ENCODE data around the gene SGO2.
"Not testable (repeated sequence)": the region's sequence is repeated elsewhere in the genome, so short reads cannot be mapped to it uniquely, and the experiment has no call there.

Gene SGO2

DNA sequence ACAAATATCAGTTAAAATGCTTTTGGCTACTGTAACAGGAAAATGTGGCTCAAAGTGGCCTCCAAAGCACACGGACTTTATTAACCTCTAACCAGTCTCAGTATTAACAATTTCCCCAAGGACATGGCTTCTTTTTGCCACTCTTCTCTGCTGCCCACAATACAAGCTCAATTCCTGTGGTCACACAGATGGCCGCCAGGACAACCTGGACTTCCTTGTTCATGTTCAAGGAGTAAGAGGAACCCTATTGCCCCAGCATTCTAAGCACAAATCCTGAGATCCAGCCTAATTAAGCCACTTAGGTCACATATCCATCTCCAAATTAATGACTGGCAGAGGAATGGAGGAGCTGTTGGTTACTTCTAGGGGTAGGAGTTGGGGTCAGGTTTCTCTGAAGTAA, 98.0 kb downstream of the SGO2 start:
- H3K27ac ChIP-seq, result no peak overlapping the region
- TF ChIP-seq, protein P1, sequence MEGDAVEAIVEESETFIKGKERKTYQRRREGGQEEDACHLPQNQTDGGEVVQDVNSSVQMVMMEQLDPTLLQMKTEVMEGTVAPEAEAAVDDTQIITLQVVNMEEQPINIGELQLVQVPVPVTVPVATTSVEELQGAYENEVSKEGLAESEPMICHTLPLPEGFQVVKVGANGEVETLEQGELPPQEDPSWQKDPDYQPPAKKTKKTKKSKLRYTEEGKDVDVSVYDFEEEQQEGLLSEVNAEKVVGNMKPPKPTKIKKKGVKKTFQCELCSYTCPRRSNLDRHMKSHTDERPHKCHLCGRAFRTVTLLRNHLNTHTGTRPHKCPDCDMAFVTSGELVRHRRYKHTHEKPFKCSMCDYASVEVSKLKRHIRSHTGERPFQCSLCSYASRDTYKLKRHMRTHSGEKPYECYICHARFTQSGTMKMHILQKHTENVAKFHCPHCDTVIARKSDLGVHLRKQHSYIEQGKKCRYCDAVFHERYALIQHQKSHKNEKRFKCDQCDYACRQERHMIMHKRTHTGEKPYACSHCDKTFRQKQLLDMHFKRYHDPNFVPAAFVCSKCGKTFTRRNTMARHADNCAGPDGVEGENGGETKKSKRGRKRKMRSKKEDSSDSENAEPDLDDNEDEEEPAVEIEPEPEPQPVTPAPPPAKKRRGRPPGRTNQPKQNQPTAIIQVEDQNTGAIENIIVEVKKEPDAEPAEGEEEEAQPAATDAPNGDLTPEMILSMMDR (conservative IDR thresholded peaks at IDR 0.05), result no peak

- H3K27ac ChIP-seq, result no peak overlapping the region
Measured at GRCh38 chr2:200624658-200625057, 98.7 kb downstream of the SGO2 start.

DNA sequence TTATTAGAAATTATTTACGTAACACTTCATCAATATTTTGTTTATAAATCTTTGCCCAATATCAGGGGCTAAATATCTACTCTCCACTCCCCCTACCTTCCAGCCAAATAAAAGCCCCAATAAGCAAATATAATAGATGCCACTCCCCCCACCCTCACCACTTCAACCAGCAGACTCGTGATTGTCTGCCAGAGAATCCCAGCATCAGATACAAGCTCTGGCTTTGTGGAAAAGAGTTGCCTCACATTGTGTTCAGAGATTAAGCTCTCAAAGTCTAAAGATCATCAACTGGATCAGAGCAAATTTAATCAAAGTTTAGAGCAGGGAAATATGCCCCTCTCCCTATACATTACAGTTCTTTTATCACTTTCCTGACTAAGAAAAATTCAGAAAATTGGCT, 99.3 kb downstream of the SGO2 start:
- TF ChIP-seq, protein P1 (conservative IDR thresholded peaks at IDR 0.05), result no peak
- no peak overlapping the region for H3K27ac ChIP-seq

More at GRCh38 chr2:200624658-200625057, 98.7 kb downstream of the SGO2 start:
- TF ChIP-seq, protein P1 (conservative IDR thresholded peaks at IDR 0.05), result no peak

DNA sequence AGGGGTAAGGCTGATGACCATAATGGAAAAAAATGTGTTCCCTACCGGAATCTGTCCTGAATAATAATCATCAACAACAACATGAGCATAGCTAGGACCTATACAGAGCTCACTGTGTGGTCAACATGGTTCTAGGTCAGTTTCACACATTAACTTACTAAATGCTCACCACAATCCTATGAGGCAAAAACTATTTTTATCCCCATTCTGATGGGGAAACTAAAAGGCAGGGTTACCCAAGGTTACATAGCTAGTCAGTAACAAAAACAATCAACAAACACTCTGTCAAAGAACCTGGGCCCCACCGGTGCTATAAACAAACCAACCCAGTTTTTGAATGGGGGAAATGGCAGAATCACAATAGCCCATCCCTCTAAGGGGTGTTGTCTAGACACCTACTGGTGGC, 100.0 kb downstream of the SGO2 start:
- H3K27ac ChIP-seq, result no peak overlapping the region
- TF ChIP-seq, protein P1 (conservative IDR thresholded peaks at IDR 0.05), result no peak

DNA sequence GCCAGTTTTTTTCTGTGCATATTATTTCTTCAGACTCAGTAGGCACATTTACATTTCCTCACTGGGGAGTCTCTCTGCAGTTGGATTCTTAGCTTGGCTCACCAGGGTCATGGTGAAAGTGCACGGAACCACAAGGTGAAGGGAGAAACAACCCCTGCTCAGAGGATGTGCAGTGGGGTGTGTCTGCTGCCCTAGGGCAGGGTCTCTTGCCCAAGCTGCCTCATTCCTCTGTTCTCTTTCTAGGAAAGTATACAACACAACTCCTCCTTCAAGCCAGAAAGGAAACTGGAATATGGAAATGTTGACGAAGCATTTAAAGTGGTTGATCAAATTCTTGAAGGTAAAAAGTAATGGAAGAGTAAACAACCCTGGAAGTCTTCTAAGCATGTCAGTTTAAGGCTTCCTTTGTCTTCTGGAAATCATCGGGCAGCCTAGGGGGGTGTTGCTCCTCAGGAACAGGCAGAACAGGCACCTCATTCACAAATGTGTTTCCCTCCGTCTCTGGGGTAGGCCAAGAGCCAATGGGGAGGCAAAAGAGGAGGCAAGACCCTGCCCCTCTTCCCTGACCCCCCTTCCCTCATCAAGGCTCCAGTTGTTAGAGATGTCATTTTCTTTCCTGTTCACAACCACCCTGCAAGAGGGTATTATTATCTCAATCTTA, 101.2 kb downstream of the SGO2 start:
- H3K27ac ChIP-seq, result no peak overlapping the region
- TF ChIP-seq, protein P1 (conservative IDR thresholded peaks at IDR 0.05), result no peak

GRCh38 chr2:200628461-200628860, 102.5 kb downstream of the SGO2 start:
- not testable (repeated sequence) for H3K27ac ChIP-seq

- TF ChIP-seq, protein P1 (conservative IDR thresholded peaks at IDR 0.05), result no peak
Measured at GRCh38 chr2:200631287-200631686, 105.3 kb downstream of the SGO2 start.

More at GRCh38 chr2:200631287-200631686, 105.3 kb downstream of the SGO2 start:
- H3K27ac ChIP-seq, result no peak overlapping the region
